Skin epidermis (tissue), 12 donors: ENCODE measurements around the gene PLPPR2.
"Not testable (repeated sequence)": the region's sequence is repeated elsewhere in the genome, so short reads cannot be mapped to it uniquely, and the experiment has no call there.

Experiments
- H3K27ac ChIP-seq, 21 experiments: fragments of 200-600 bp; sonication (generic) in 11 of 21; one replicate each; pipeline ENCODE4 v1.5.0; 2020; ENCODE audit warnings: mild to moderate bottlenecking in 3 of 21, inconsistent platforms in 2 of 21, moderate library complexity in 2 of 21
- H3K4me3 ChIP-seq, 7 experiments: fragments of 200-600 bp; sonication (generic) in 2 of 7; one replicate each; pipeline ENCODE4 v1.5.0; 2020; ENCODE audit warnings: inconsistent platforms in 2 of 7, mild to moderate bottlenecking in 2 of 7, moderate library complexity in 1 of 7

The PLPPR2 gene

GRCh38 chr19:11338569-11339253 is 16.5 kb upstream of the PLPPR2 start:
- Histone ChIP-seq H3K4me3 (peak overlapping the region; percentile 60 to 90 (median 79)), H3K27ac (peak overlapping the region; percentile 43 to 97 (median 85))

- H3K27ac ChIP-seq: peak within 1 kb of the TSS; percentile 43 to 97 (median 85)
- H3K4me3 ChIP-seq: peak within 1 kb of the TSS; percentile 60 to 90 (median 79)
Measured at GRCh38 chr19:11339254-11340098, 15.8 kb upstream of the PLPPR2 start, which contains the start of gene RAB3D. RAB3D (minus strand) TSS chr19:11339657; CDS start chr19:11337399, 2,258 bp downstream.

GRCh38 chr19:11340099-11340467 is 15.1 kb upstream of the PLPPR2 start:
- peak overlapping the region in 4 of 7 experiments; percentile 63 to 90 (median 80) for H3K4me3 ChIP-seq
- H3K27ac ChIP-seq: peak overlapping the region in 15 of 21 experiments; percentile 8 to 97 (median 87)

- Histone ChIP-seq H3K27ac (peak overlapping the region in 1 of 21 experiments; percentile 24), H3K4me3 (no peak overlapping the region)
Measured at GRCh38 chr19:11342429-11342828, 12.8 kb upstream of the PLPPR2 start.

- peak overlapping the region; percentile 53 to 76 (median 67) for H3K4me3 ChIP-seq
- H3K27ac ChIP-seq: peak overlapping the region in 17 of 21 experiments; percentile 68 to 91 (median 84)
Measured at GRCh38 chr19:11345122-11345803, 10.0 kb upstream of the PLPPR2 start.

- Histone ChIP-seq H3K4me3 (peak within 1 kb of the TSS; percentile 53 to 76 (median 67)), H3K27ac (peak within 1 kb of the TSS in 20 of 21 experiments; percentile 60 to 91 (median 83))
Measured at GRCh38 chr19:11346104-11346940, 8.9 kb upstream of the PLPPR2 start, which contains the start of the genes CCDC159 and TMEM205. CCDC159 (plus strand) TSS chr19:11346519; CDS start chr19:11346607, 88 bp downstream. TMEM205 (minus strand) TSS chr19:11346268; CDS start chr19:11345619, 649 bp downstream.

GRCh38 chr19:11347546-11348039 is 7.6 kb upstream of the PLPPR2 start:
- Histone ChIP-seq H3K4me3 (no peak overlapping the region), H3K27ac (peak overlapping the region in 2 of 21 experiments; percentile 81 to 86)

GRCh38 chr19:11349171-11349570 is 6.1 kb upstream of the PLPPR2 start:
- Histone ChIP-seq H3K4me3 (no peak overlapping the region), H3K27ac (no peak overlapping the region)

GRCh38 chr19:11354102-11354501 is 1.1 kb upstream of the PLPPR2 start:
- not testable (repeated sequence) for H3K27ac ChIP-seq, H3K4me3 ChIP-seq

- peak overlapping the region; percentile 52 to 67 (median 57) for H3K4me3 ChIP-seq
- H3K27ac ChIP-seq: peak overlapping the region in 11 of 21 experiments; percentile 13 to 87 (median 79)
Measured at GRCh38 chr19:11356074-11356397, 804 bp downstream of the PLPPR2 start.

GRCh38 chr19:11356676-11357550 is 1.7 kb downstream of the PLPPR2 start:
- no peak overlapping the region for H3K27ac ChIP-seq

GRCh38 chr19:11359421-11359820 is 4.2 kb downstream of the PLPPR2 start:
- Histone ChIP-seq H3K27ac (no peak overlapping the region), H3K4me3 (no peak overlapping the region)

More at GRCh38 chr19:11356676-11357550, 1.7 kb downstream of the PLPPR2 start:
- H3K4me3 ChIP-seq: no peak overlapping the region

GRCh38 chr19:11361037-11361770 is 6.0 kb downstream of the PLPPR2 start:
- H3K4me3 ChIP-seq: no peak overlapping the region
- no peak overlapping the region for H3K27ac ChIP-seq

GRCh38 chr19:11361771-11362731 is 6.8 kb downstream of the PLPPR2 start:
- H3K27ac ChIP-seq: no peak overlapping the region

GRCh38 chr19:11363881-11364280 is 8.6 kb downstream of the PLPPR2 start:
- Histone ChIP-seq H3K27ac (no peak overlapping the region), H3K4me3 (no peak overlapping the region)

More at GRCh38 chr19:11361771-11362731, 6.8 kb downstream of the PLPPR2 start:
- no peak overlapping the region for H3K4me3 ChIP-seq

GRCh38 chr19:11364296-11364904 is 9.2 kb downstream of the PLPPR2 start:
- Histone ChIP-seq H3K4me3 (no peak overlapping the region), H3K27ac (no peak overlapping the region)
